ENCODE measurements around the gene DNAJC17. TPM values are rescaled to one million over a fixed set of nuclear protein-coding genes. Genes with fewer than 3 reads are reported as not detected.

Gene DNAJC17
- total RNA-seq, 6 experiments from 2014 or later: 25.9 to 39.9 (median 29.6) TPM

DNA sequence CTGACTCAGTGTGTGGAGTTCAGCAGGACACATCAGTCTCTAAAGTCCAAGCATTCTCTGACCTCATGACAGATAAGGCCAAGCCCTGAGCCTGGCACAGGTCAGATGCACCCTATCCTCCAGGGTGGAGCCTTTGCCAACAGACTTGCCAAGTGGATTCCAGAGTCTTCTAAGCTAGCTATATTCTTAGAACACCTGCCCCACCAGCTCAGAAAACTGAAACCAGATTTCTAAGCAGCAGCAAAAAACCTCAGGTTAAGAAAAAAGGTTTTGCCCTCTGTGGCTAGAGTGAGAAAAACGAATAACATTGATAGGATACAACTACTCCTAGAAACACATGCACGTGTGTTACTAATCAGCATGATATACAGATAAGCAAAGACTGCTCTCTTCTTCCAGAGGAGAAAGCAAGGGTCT, 63.8 kb downstream of the DNAJC17 start:
- Mint-ChIP-seq H3K4me1 (ENCODE audit: low read depth) (peaks cover 31% of the 10 kb centered on the region), H3K27me3 (ENCODE audit: insufficient read depth) (peaks cover 5% of the 10 kb centered on the region), H3K27ac (peak overlapping the region; percentile 78), H3K36me3 (ENCODE audit: low read depth) (peaks cover 8% of the 10 kb centered on the region), H3K4me3 (no peak overlapping the region), H3K9me3 (no peaks in the 10 kb centered on the region)
- DNase-seq: no peak
- TF ChIP-seq, protein P1, sequence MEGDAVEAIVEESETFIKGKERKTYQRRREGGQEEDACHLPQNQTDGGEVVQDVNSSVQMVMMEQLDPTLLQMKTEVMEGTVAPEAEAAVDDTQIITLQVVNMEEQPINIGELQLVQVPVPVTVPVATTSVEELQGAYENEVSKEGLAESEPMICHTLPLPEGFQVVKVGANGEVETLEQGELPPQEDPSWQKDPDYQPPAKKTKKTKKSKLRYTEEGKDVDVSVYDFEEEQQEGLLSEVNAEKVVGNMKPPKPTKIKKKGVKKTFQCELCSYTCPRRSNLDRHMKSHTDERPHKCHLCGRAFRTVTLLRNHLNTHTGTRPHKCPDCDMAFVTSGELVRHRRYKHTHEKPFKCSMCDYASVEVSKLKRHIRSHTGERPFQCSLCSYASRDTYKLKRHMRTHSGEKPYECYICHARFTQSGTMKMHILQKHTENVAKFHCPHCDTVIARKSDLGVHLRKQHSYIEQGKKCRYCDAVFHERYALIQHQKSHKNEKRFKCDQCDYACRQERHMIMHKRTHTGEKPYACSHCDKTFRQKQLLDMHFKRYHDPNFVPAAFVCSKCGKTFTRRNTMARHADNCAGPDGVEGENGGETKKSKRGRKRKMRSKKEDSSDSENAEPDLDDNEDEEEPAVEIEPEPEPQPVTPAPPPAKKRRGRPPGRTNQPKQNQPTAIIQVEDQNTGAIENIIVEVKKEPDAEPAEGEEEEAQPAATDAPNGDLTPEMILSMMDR (IDR thresholded peaks at IDR 0.05): no peak

DNA sequence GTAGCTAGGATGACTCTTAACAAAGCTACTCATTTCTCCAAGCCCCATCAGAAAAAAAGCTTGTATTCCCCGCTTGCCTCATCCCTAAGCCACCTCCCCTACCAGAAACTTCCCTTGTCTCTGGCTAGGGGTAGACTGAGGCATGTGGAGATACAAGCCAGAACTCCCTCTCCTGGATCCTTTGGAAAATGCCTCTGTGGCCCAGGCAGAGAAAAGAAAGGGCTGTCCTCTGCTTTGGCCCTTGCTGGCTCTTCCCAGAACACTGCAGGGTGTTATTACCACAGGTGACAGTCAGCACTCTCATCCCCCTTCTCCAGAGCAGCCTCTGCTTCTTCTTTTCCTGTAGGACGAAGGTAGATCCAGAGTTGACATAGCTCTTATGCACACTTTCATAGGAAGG, 67.4 kb downstream of the DNAJC17 start:
- TF ChIP-seq, protein P1 (IDR thresholded peaks at IDR 0.05): no peak
- Mint-ChIP-seq H3K36me3 (ENCODE audit: low read depth) (peaks cover 8% of the 10 kb centered on the region), H3K9me3 (no peaks in the 10 kb centered on the region)

DNA sequence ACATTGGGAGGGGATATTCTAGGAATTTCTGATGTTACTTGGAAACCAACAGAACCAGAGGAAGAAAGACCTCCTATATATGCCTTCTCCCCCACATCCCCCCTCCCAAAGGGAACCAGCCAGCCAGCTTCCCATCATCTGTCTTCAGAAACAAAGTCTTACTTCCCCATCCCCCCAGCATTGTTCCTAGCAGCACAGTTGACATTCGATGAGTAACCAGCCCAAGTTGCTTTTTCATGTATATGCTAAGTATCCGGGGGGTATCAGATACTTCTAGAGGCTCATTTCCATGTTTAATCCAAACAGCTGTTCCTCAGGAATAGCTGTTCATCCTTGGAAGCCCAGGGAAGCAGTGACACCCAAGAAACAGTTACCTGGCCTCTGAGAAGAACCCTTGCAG, 68.2 kb downstream of the DNAJC17 start:
- Mint-ChIP-seq H3K4me1 (ENCODE audit: low read depth) (peaks cover 7% of the 10 kb centered on the region), H3K36me3 (ENCODE audit: low read depth) (peaks cover 8% of the 10 kb centered on the region), H3K27me3 (ENCODE audit: insufficient read depth) (peaks cover 4% of the 10 kb centered on the region), H3K27ac (no peak overlapping the region), H3K4me3 (no peak overlapping the region), H3K9me3 (no peaks in the 10 kb centered on the region)
- TF ChIP-seq, protein P1 (IDR thresholded peaks at IDR 0.05): no peak
- no peak for DNase-seq

More for the DNA sequence above, 67.4 kb downstream of the DNAJC17 start:
- H3K4me3 Mint-ChIP-seq: no peak overlapping the region
- peaks cover 6% of the 10 kb centered on the region for H3K27me3 Mint-ChIP-seq (ENCODE audit: insufficient read depth)
- no peak overlapping the region for H3K27ac Mint-ChIP-seq
- H3K4me1 Mint-ChIP-seq (ENCODE audit: low read depth): peaks cover 14% of the 10 kb centered on the region
- DNase-seq: no peak

DNA sequence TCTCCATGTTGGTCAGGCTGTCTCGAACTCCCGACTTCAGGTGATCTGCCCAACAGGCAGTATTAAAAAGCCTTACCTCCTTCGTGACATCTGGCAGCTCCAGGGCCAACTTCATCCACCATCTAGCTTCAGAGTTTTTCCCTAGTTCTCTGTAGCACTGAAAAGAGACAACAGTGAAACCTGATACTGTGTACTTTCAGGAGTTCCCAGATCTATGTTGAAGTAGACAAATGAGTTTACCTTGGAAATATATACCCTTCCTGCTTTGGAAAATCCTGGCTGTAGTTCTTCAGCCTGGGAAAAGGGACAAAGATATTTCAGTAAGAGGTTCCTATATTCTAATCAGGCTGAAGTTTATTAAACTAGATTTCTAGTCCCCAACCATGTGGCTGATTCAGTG, 70.2 kb downstream of the DNAJC17 start:
- Mint-ChIP-seq H3K4me1 (ENCODE audit: low read depth) (no peaks in the 10 kb centered on the region; the same call in 1 of the 2 replicates), H3K9me3 (no peaks in the 10 kb centered on the region), H3K27me3 (ENCODE audit: insufficient read depth) (peaks cover 2% of the 10 kb centered on the region), H3K4me3 (no peak overlapping the region), H3K36me3 (ENCODE audit: low read depth) (no peaks in the 10 kb centered on the region), H3K27ac (peak overlapping the region; percentile 53; the same call in 1 of the 2 replicates)
- DNase-seq: no peak
- TF ChIP-seq, protein P1 (IDR thresholded peaks at IDR 0.05): no peak

DNA sequence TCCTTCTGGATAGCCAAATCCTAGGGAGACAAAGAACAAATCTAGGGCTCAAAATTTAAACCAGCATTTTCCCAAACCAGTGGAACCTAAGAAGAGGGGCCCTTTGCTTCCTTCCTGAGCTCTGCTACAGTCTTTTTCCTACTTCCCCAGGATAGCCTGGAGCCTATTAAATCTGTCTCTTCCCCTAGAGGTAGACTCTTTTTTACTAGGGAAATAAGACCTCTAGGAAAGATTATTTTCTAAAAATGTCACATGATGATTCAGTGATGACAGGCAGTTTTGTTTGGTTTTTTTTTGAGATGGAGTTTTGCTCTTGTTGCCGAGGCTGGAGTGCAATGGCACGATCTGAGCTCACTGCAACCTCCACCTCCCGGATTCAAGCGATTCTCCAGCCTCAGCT, 70.7 kb downstream of the DNAJC17 start:
- TF ChIP-seq, protein P1 (IDR thresholded peaks at IDR 0.05): no peak
- no peaks in the 10 kb centered on the region for H3K36me3 Mint-ChIP-seq (ENCODE audit: low read depth)
- H3K4me1 Mint-ChIP-seq (ENCODE audit: low read depth): no peaks in the 10 kb centered on the region; the same call in 1 of the 2 replicates
- H3K27ac Mint-ChIP-seq: peak overlapping the region; percentile 53; the same call in 1 of the 2 replicates
- no peaks in the 10 kb centered on the region for H3K9me3 Mint-ChIP-seq
- DNase-seq: no peak
- peaks cover 2% of the 10 kb centered on the region for H3K27me3 Mint-ChIP-seq (ENCODE audit: insufficient read depth)
- H3K4me3 Mint-ChIP-seq: no peak overlapping the region

DNA sequence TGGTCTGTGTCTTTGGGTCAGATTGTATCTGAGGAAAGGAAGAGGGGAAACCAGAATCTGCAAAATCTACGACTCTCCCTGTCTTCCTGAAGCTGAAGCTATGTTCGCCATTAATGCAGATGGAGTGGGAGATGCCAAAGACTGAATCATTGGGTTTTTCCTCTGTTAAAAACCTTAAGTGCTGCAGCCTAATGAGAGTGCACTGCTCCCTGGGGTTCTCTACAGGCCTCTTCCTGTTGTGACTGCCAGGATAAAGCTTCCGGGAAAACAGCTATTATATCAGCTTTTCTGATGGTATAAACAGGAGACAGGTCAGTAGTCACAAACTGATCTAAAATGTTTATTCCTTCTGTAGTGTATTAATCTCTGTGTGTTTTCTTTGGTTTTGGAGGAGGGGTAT, 76.2 kb downstream of the DNAJC17 start:
- TF ChIP-seq, protein P1 (IDR thresholded peaks at IDR 0.05): no peak
- Mint-ChIP-seq H3K36me3 (ENCODE audit: low read depth) (peaks cover 8% of the 10 kb centered on the region), H3K27me3 (ENCODE audit: insufficient read depth) (no peaks in the 10 kb centered on the region; the same call in 1 of the 2 replicates), H3K4me3 (no peak overlapping the region), H3K27ac (no peak overlapping the region), H3K4me1 (ENCODE audit: low read depth) (no peaks in the 10 kb centered on the region), H3K9me3 (no peaks in the 10 kb centered on the region)
- DNase-seq: no peak
